VCaP (cell line): ENCODE data around the gene CEP70.

ENCODE experiments used
- H3K27ac ChIP-seq: fragments of 450-650 bp; 2 replicates; pipeline ENCODE4 v1.5.1; 2017
- CTCF ChIP-seq: fragments of 450-650 bp; conservative IDR thresholded peaks from 2 replicates; pipeline ENCODE4 v1.5.1; 2017; ENCODE audit warnings: mild to moderate bottlenecking, moderate library complexity

CEP70 gene

GRCh38 chr3:138477801-138478200 is 116.3 kb downstream of the CEP70 start:
- no peak for TF ChIP-seq CTCF
- no peak overlapping the region for H3K27ac ChIP-seq

GRCh38 chr3:138477120-138477519 is 116.9 kb downstream of the CEP70 start:
- TF ChIP-seq CTCF = no peak
- H3K27ac ChIP-seq = no peak overlapping the region

- H3K27ac ChIP-seq = no peak overlapping the region
- TF ChIP-seq CTCF = no peak
These were observed 117.5 kb downstream of the CEP70 start for GRCh38 chr3:138476526-138476925.

- H3K27ac ChIP-seq = no peak overlapping the region
- TF ChIP-seq CTCF = no peak
These were observed 119.9 kb downstream of the CEP70 start for GRCh38 chr3:138474163-138474562.

- no peak overlapping the region for H3K27ac ChIP-seq
- no peak for TF ChIP-seq CTCF
These were observed 120.7 kb downstream of the CEP70 start for GRCh38 chr3:138473391-138473790.

GRCh38 chr3:138472141-138472825 is 121.8 kb downstream of the CEP70 start:
- TF ChIP-seq CTCF = no peak

GRCh38 chr3:138471481-138471880 is 122.6 kb downstream of the CEP70 start:
- no peak for TF ChIP-seq CTCF
- no peak overlapping the region for H3K27ac ChIP-seq

More at GRCh38 chr3:138472141-138472825, 121.8 kb downstream of the CEP70 start:
- H3K27ac ChIP-seq = no peak overlapping the region
